ENCODE results near the gene MCC.

Gene MCC

GRCh38 chr5:113167985-113168384, 320.3 kb downstream of the MCC start:
- no peak for DNase-seq (ENCODE audit: low spot score)
- in situ Hi-C loops (cut with MboI; ENCODE audit: low sequenced_read_pairs, unreplicated experiment): no loop called here
- TF ChIP-seq, protein P1, sequence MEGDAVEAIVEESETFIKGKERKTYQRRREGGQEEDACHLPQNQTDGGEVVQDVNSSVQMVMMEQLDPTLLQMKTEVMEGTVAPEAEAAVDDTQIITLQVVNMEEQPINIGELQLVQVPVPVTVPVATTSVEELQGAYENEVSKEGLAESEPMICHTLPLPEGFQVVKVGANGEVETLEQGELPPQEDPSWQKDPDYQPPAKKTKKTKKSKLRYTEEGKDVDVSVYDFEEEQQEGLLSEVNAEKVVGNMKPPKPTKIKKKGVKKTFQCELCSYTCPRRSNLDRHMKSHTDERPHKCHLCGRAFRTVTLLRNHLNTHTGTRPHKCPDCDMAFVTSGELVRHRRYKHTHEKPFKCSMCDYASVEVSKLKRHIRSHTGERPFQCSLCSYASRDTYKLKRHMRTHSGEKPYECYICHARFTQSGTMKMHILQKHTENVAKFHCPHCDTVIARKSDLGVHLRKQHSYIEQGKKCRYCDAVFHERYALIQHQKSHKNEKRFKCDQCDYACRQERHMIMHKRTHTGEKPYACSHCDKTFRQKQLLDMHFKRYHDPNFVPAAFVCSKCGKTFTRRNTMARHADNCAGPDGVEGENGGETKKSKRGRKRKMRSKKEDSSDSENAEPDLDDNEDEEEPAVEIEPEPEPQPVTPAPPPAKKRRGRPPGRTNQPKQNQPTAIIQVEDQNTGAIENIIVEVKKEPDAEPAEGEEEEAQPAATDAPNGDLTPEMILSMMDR (IDR thresholded peaks at IDR 0.05; ENCODE audit: borderline replicate concordance, control extremely low read depth, extremely low read depth, insufficient read depth, missing control alignments): no peak

DNA sequence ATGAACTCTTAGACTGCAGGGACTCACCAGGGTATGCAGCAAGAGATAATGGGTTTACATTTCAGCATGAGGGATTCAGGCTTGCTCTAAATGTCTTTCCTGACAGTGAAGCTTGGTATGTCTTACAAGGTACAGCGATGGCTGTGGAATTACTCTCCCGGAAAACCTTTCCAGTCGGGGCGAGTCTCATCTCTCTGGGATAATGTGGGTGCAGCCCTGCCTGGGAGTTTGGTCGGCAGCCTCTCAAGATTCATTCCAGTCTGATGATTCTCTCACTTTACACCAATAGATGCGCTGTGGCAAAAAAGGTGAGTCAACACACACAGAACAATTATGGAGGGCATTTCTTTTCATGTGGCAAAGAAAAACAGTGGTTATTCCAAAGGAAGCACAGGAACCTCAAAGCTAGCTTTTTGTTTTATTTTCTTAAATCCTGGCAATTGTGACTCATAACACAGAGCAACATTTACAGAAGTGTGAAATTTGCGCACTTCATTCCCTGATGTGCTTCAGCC, 321.3 kb downstream of the MCC start:
- no peak for DNase-seq (ENCODE audit: low spot score)
- in situ Hi-C loops (cut with MboI; ENCODE audit: low sequenced_read_pairs, unreplicated experiment): no loop called here

GRCh38 chr5:113166261-113166660, 322.0 kb downstream of the MCC start:
- in situ Hi-C loops (cut with MboI; ENCODE audit: low sequenced_read_pairs, unreplicated experiment): no loop called here
- DNase-seq (ENCODE audit: low spot score): no peak
- TF ChIP-seq, protein P1 (IDR thresholded peaks at IDR 0.05; ENCODE audit: borderline replicate concordance, control extremely low read depth, extremely low read depth, insufficient read depth, missing control alignments): no peak

More for the DNA sequence above, 321.3 kb downstream of the MCC start:
- TF ChIP-seq, protein P1 (IDR thresholded peaks at IDR 0.05; ENCODE audit: borderline replicate concordance, control extremely low read depth, extremely low read depth, insufficient read depth, missing control alignments): no peak

DNA sequence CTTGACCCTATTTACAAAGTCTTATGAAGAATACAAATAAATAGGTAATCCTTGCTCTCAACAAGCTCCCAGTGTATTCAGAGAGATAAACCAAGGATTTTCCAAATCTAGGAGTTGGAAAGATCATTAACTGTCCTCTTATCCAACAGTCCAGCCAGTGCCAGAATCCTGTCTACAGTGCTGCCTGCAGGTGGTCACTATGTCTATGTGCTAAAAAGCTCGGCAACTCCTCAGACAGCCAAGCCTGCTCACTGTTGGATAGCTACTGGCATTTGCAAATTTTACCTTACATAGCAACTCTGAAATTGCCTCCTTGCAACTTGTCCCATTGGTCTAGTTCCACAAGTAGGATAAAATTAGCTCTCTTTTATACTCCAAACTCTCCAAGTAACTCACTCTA, 324.2 kb downstream of the MCC start:
- TF ChIP-seq, protein P1 (IDR thresholded peaks at IDR 0.05; ENCODE audit: borderline replicate concordance, control extremely low read depth, extremely low read depth, insufficient read depth, missing control alignments): no peak
- no peak for DNase-seq (ENCODE audit: low spot score)
- in situ Hi-C loops (cut with MboI; ENCODE audit: low sequenced_read_pairs, unreplicated experiment): no loop called here

DNA sequence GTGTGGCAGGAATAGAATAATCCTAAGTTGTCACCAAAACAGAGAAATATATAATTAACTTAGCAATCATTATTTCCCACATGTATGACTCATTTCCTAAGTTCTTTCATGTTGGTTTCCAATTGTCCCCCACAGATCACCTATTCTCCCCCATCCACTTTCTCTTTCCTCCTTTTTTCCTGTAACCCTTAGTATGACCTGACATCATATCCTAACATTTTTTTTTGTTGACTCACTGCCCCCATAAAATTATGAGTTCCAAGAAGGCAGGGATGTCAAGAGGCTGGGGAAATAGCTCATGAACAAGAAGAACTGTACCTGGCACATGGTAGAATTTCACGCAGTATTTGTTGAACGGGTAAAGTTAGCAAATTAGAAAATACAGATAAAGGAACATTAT, 324.9 kb downstream of the MCC start:
- no peak for DNase-seq (ENCODE audit: low spot score)
- TF ChIP-seq, protein P1 (IDR thresholded peaks at IDR 0.05; ENCODE audit: borderline replicate concordance, control extremely low read depth, extremely low read depth, insufficient read depth, missing control alignments): no peak
- in situ Hi-C loops (cut with MboI; ENCODE audit: low sequenced_read_pairs, unreplicated experiment): no loop called here

DNA sequence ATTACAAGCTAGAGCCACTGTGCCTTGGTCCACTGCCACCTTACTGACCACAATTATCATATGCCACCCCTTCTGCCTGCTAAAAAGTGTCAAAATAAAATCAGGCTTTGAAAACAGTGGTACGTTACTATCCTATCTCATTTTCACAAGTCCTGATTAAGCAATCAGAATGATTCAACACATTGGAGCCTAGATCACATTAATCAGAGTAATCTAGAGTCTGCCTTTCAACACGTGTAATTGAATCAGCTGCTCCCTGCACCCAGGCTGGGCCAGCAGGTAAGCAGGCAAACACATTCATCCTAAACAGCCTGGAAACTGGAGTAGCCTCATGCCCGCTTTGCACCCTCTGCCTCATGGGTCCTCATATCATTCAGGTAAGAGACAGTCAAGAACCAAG, 325.5 kb downstream of the MCC start:
- in situ Hi-C loops (cut with MboI; ENCODE audit: low sequenced_read_pairs, unreplicated experiment): no loop called here
- TF ChIP-seq, protein P1 (IDR thresholded peaks at IDR 0.05; ENCODE audit: borderline replicate concordance, control extremely low read depth, extremely low read depth, insufficient read depth, missing control alignments): no peak
- DNase-seq (ENCODE audit: low spot score): no peak

DNA sequence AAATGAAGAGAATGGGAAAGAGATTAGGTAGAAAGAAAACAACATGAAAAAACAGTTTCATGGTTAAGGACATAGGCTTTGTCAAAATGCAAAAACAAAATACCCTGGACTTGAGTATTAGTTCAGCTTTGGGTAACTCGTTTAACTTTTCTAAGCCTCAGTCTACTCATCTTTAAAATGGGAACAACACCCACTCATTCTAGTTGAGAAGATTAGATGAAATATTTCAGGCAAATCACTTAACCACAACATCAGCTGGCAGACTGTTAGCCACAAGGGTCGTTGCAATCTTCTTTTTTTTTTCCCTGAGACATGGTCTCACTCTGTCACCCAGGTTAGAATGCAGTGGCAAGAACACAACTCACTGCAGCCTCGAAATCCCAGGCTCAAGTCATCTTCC, 326.0 kb downstream of the MCC start:
- DNase-seq (ENCODE audit: low spot score): no peak
- TF ChIP-seq, protein P1 (IDR thresholded peaks at IDR 0.05; ENCODE audit: borderline replicate concordance, control extremely low read depth, extremely low read depth, insufficient read depth, missing control alignments): no peak
- in situ Hi-C loops (cut with MboI; ENCODE audit: low sequenced_read_pairs, unreplicated experiment): no loop called here

Data from GM13976 (cell line).